Heart left ventricle (tissue), 16 donors: ENCODE measurements around the gene B3GAT3. TPM values are rescaled to one million over a fixed set of nuclear protein-coding genes. Genes with fewer than 3 reads are reported as not detected.
"Not testable (repeated sequence)": the region's sequence is repeated elsewhere in the genome, so short reads cannot be mapped to it uniquely, and the experiment has no call there.

ENCODE experiments used
- ATAC-seq, 4 donors: fragments of 200-7000 bp; cut with Tn5 transposase; one replicate each; pipeline ENCODE4 v1.9.1; 2020 to 2022; ENCODE audit warnings: moderate library complexity in 4 of 4, mild to moderate bottlenecking in 3 of 4, moderate number of reproducible peaks in 1 of 4
- DNase-seq, 5 donors: peaks; one replicate each; pipeline ENCODE4 v3.0.0-alpha.2; 2020
- H3K27ac ChIP-seq, 12 donors: fragments of 200-600 bp; sonication (generic) in 4 of 12; one replicate each; pipeline versions ENCODE4 v1.5.0 to v1.8.0; 2016 to 2022; ENCODE audit warnings: mild to moderate bottlenecking in 2 of 12
- H3K27me3 ChIP-seq, 9 donors: fragments of 200-600 bp; sonication (generic) in 2 of 9; one replicate each; pipeline versions ENCODE4 v1.5.1 to v1.8.0; 2016 to 2022; ENCODE audit warnings: mild to moderate bottlenecking in 3 of 9
- H3K36me3 ChIP-seq, 9 donors: fragments of 200-600 bp; sonication (generic) in 2 of 9; one replicate each; pipeline versions ENCODE4 v1.5.0 to v1.8.0; 2018 to 2022; ENCODE audit warnings: mild to moderate bottlenecking in 2 of 9
- H3K4me1 ChIP-seq, 12 donors: fragments of 200-600 bp; sonication (generic) in 4 of 12; one replicate each; pipeline versions ENCODE4 v1.5.0 to v1.8.0; 2016 to 2022; ENCODE audit warnings: mild to moderate bottlenecking in 3 of 12
- H3K4me3 ChIP-seq, 12 donors: fragments of 200-600 bp; sonication (generic) in 4 of 12; one replicate each; pipeline versions ENCODE4 v1.5.0 to v1.8.0; 2017 to 2022; ENCODE audit warnings: mild to moderate bottlenecking in 9 of 12, moderate library complexity in 4 of 12
- H3K9me3 ChIP-seq, 12 donors: fragments of 200-600 bp; sonication (generic) in 4 of 12; one replicate each; pipeline versions ENCODE4 v1.5.0 to v1.8.0; 2016 to 2022; ENCODE audit warnings: mild to moderate bottlenecking in 1 of 12
- POLR2A ChIP-seq, 2 donors: fragments of 450-650 bp; IDR thresholded peaks; one replicate each; pipeline ENCODE4 v1.6.1; 2017; ENCODE audit warnings: antibody characterized with exemption in 2 of 2, mild to moderate bottlenecking in 2 of 2, moderate library complexity in 2 of 2
- WGBS, 4 donors: extraction: QIAGEN DNeasy Blood & Tissue Kit in 2 of 4; methylation state at CpG; one replicate each; pipeline versions ENCODE4 v1.1.5 to v1.1.7; 2013 to 2018; 5-methylcytosine and 5-hydroxymethylcytosine counted together
- intact Hi-C, 10 donors: fragments of 100-400 bp; cut with DNase I; formaldehyde crosslinking; loops; one replicate each; pipeline versions ENCODE4 v1.11.1 to v1.14.2; 2022
- polyA plus RNA-seq, 2 donors: library from polyadenylated mRNA; stranded (reverse); fragments of 200-250 nt; gene quantifications; one replicate each; pipeline ENCODE4 v1.2.3, GENCODE V29; 2013
- total RNA-seq, 9 donors: library from RNA; depleted of rRNA in 2 of 9; stranded (reverse); fragments of >200 nt in 2 of 9; fragmentation: NEBNext Ultra II Directional in 3 of 9; extraction: Animal tissue kit (Norgen Biotek cat#: 25700) in 3 of 9; gene quantifications; one replicate each; pipeline versions ENCODE4 v1.1.0 to v1.2.4, GENCODE V29; 2016 to 2023
- TF ChIP-seq, protein P1 (sequence below), 12 donors: fragments of 200-600 bp; sonication (generic) in 4 of 12; IDR thresholded peaks; one replicate each; pipeline versions ENCODE4 v1.5.0 to v1.8.0; 2018 to 2022; ENCODE audit warnings: antibody characterized with exemption in 12 of 12, mild to moderate bottlenecking in 5 of 12
- donor health status: ischemic (EF 13 %, LVEDD 7.1; RV severe dilation, severe dysfunction).
- donor health status: healthy with polysubstance abuse.
- donor health status: DM: no; HTN: yes; CAD: no.
- donor health status: DM: no; HTN: no; CAD: no.
- donor health status: ischemic (EF 25% LVEDD 6.9; RV normal size, moderate dysfunction).
- donor health status: ischemic (EF 25% LVEDD 5.7; RV mildly dilated, moderate dysfunction).
- donor health status: healthy.
- donor health status: DM: yes; HTN: yes; CAD: no.
- donor health status: ischemic (EF 35%, LVEDD 5.7; RV mildly dilated, moderate dysfunction).
- donor health status: nonischemic (EF 11% LVEDD 7.7; RV severe dilation, severe dysfunction).
- donor health status: DM: yes; HTN: yes; CAD: no.
- donor health status: PGD.
- donor health status: ischemic (EF 29% LVEDD 5.4; RV normal size, mild dysfunction).
- donor health status: nonischemic (EF 23%, LVEDD 6.1; RV moderate dilation, normal function).

Gene B3GAT3
- total and polyA plus RNA-seq, 11 donors: 9.2 to 38.1 (median 13.1) TPM

GRCh38 chr11:62621027-62621566 is 689 bp downstream of the B3GAT3 start:
- TF ChIP-seq POLR2A (IDR thresholded peaks at IDR 0.05): no peak
- TF ChIP-seq, protein P1, sequence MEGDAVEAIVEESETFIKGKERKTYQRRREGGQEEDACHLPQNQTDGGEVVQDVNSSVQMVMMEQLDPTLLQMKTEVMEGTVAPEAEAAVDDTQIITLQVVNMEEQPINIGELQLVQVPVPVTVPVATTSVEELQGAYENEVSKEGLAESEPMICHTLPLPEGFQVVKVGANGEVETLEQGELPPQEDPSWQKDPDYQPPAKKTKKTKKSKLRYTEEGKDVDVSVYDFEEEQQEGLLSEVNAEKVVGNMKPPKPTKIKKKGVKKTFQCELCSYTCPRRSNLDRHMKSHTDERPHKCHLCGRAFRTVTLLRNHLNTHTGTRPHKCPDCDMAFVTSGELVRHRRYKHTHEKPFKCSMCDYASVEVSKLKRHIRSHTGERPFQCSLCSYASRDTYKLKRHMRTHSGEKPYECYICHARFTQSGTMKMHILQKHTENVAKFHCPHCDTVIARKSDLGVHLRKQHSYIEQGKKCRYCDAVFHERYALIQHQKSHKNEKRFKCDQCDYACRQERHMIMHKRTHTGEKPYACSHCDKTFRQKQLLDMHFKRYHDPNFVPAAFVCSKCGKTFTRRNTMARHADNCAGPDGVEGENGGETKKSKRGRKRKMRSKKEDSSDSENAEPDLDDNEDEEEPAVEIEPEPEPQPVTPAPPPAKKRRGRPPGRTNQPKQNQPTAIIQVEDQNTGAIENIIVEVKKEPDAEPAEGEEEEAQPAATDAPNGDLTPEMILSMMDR (IDR thresholded peaks at IDR 0.05): no peak
- Histone ChIP-seq H3K36me3 (peaks cover 0 to 43% (median 30%) of the 10 kb centered on the region in 9 donors), H3K4me3 (peak overlapping the region; percentile 43 to 94 (median 80)), H3K27me3 (no peaks in the 10 kb centered on the region), H3K27ac (peak overlapping the region; percentile 69 to 96 (median 88)), H3K9me3 (no peaks in the 10 kb centered on the region), H3K4me1 (peaks cover 0 to 28% (median 14%) of the 10 kb centered on the region in 12 donors)
- peak in 1 of 5 donors; percentile 31 for DNase-seq
- intact Hi-C loops: no loop called here
- 35 to 37% (median 35%) methylated on average over 8 of the region's 8 CpGs for WGBS, 4 donors
- ATAC-seq: no peak

DNA sequence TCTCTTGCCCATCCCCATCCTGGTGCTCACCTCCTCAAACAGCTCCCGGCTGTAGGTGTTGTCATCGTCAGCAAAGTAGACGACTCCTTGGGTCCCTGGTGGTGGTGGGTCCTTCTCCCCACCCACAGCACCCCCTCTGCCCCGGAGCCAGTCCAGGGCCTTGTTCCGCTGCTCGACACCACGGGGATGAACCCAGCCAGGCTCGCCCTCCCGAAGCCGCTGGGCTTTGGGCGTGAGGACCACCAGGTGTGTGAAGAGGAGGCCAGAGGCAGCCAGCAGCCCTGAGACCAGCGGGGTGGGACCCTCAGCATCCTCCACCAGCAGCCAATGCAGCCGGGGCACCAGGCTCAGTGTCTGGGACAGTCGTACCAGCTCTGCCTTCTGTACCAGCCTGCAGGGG is 4.8 kb downstream of the B3GAT3 start:
- 88 to 97% (median 94%) methylated on average over 7 to 14 of the region's 14 CpGs for WGBS, 4 donors
- H3K4me3 ChIP-seq, intact Hi-C loops, ATAC-seq, H3K9me3 ChIP-seq, H3K27me3 ChIP-seq, H3K27ac ChIP-seq: not testable (repeated sequence)
- Histone ChIP-seq H3K4me1 (peaks cover 0 to 29% (median 17%) of the 10 kb centered on the region in 12 donors), H3K36me3 (peaks cover 0 to 34% (median 21%) of the 10 kb centered on the region in 9 donors)
- DNase-seq: peak in 1 of 5 donors; percentile 34

GRCh38 chr11:62615521-62615920 is 6.3 kb downstream of the B3GAT3 start:
- peaks cover 4 to 33% (median 20%) of the 10 kb centered on the region in 12 donors for H3K4me1 ChIP-seq
- WGBS, 4 donors: 81 to 94% (median 90%) methylated on average over 4 to 7 of the region's 7 CpGs
- no peak for ATAC-seq
- H3K36me3 ChIP-seq: peaks cover 0 to 39% (median 23%) of the 10 kb centered on the region in 9 donors
- intact Hi-C loops: no loop called here
- H3K4me3 ChIP-seq: no peak overlapping the region
- no peak overlapping the region for H3K27ac ChIP-seq
- no peak for TF ChIP-seq POLR2A (IDR thresholded peaks at IDR 0.05)
- TF ChIP-seq, protein P1 (IDR thresholded peaks at IDR 0.05): no peak
- H3K27me3 ChIP-seq: no peaks in the 10 kb centered on the region
- DNase-seq: peak in 1 of 5 donors; percentile 37
- no peaks in the 10 kb centered on the region for H3K9me3 ChIP-seq

DNA sequence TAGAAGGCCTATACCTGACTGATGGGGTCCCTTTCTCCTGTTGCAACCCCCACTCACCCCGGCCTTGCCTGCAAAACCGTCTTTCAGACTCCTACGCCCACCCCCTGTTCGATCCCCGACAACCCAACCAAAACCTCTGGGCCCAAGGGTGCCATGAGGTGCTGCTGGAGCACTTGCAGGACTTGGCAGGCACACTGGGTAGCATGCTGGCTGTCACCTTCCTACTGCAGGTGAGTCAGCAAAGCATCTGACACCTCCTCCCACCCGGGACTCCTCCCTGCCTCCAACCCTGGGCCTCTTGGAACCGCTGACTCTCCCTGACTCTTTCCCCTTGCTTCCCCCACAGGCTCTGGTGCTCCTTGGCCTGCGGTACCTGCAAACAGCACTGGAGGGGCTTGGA is 7.5 kb downstream of the B3GAT3 start:
- TF ChIP-seq POLR2A (IDR thresholded peaks at IDR 0.05): no peak
- TF ChIP-seq, protein P1 (IDR thresholded peaks at IDR 0.05): no peak
- ATAC-seq (no peak), DNase-seq (peak in 1 of 5 donors; percentile 48)
- Histone ChIP-seq H3K4me3 (no peak overlapping the region), H3K4me1 (peaks cover 4 to 37% (median 18%) of the 10 kb centered on the region in 12 donors), H3K36me3 (peaks cover 0 to 50% (median 27%) of the 10 kb centered on the region in 9 donors), H3K9me3 (no peaks in the 10 kb centered on the region), H3K27me3 (no peaks in the 10 kb centered on the region), H3K27ac (peak overlapping the region in 2 of 12 donors; percentile 91 to 98)
- intact Hi-C loops: loop anchor here in 3 of 10 donors (5.0 kb wide), 1 partner anchor 33 kb away; the partner anchor contains the start of gene GANAB (in 3 of the 3)
- 77 to 83% (median 79%) methylated on average over 8 of the region's 8 CpGs for WGBS, 4 donors
